ENCODE data around the gene GPSM1.

GRCh38 chr9:136332482-136332983, 5.2 kb downstream of the GPSM1 start:
- TF ChIP-seq, protein P1, sequence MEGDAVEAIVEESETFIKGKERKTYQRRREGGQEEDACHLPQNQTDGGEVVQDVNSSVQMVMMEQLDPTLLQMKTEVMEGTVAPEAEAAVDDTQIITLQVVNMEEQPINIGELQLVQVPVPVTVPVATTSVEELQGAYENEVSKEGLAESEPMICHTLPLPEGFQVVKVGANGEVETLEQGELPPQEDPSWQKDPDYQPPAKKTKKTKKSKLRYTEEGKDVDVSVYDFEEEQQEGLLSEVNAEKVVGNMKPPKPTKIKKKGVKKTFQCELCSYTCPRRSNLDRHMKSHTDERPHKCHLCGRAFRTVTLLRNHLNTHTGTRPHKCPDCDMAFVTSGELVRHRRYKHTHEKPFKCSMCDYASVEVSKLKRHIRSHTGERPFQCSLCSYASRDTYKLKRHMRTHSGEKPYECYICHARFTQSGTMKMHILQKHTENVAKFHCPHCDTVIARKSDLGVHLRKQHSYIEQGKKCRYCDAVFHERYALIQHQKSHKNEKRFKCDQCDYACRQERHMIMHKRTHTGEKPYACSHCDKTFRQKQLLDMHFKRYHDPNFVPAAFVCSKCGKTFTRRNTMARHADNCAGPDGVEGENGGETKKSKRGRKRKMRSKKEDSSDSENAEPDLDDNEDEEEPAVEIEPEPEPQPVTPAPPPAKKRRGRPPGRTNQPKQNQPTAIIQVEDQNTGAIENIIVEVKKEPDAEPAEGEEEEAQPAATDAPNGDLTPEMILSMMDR (IDR thresholded peaks at IDR 0.05), result no peak
- no peak for TF ChIP-seq POLR2A (IDR thresholded peaks at IDR 0.05)
